H1 (cell line): ENCODE results near the gene TXNDC11. TPM values are rescaled to one million over a fixed set of nuclear protein-coding genes. Genes with fewer than 3 reads are reported as not detected.

Source experiments
- CTCF ChIA-PET: fragments of 300-600 bp; sonication (Branson Sonifier 250); formaldehyde crosslinking; loops from one replicate; lab custom pipeline; 2021; ENCODE audit not compliant: partially characterized antibody; lab: Charles Lee
- POLR2A ChIA-PET: fragments of 300-600 bp; sonication (Branson Sonifier 250); formaldehyde crosslinking; loops from one replicate; lab custom pipeline; 2021; ENCODE audit warnings: inconsistent platforms; ENCODE audit not compliant: partially characterized antibody; lab: Charles Lee
- DNase-seq, 2 experiments: peaks; one replicate each; pipeline versions ENCODE4 v3.0.0 to v3.0.0-alpha.2; 2010 to 2022; ENCODE audit warnings: low spot score in 2 of 2, low read depth in 1 of 2, mixed read lengths in 1 of 2
- FAIRE-seq: peaks from 2 replicates; lab custom pipeline; 2011; peaks lifted over from hg19 to GRCh38; lab: Jason Lieb, UNC
- H2AFZ ChIP-seq: 2 replicates; pipeline ENCODE4 v1.8.1; 2012; ENCODE audit warnings: low read length, inconsistent platforms
- H2AK5ac ChIP-seq: 2 replicates; pipeline ENCODE4 v1.6.1; 2013; ENCODE audit warnings: low read depth, low read length
- H2BK120ac ChIP-seq: replicated peaks from 2 replicates; pipeline ENCODE3; 2013; ENCODE audit warnings: low read depth, low read length, inconsistent platforms
- H2BK12ac ChIP-seq: 2 replicates; pipeline ENCODE4 v1.6.1; 2013; ENCODE audit warnings: low read depth, low read length
- H2BK15ac ChIP-seq: 2 replicates; pipeline ENCODE4 v1.6.1; 2013; ENCODE audit warnings: low read length
- H2BK20ac ChIP-seq: 2 replicates; pipeline ENCODE4 v1.6.1; 2013; ENCODE audit warnings: low read length
- H2BK5ac ChIP-seq: 2 replicates; pipeline ENCODE4 v1.6.1; 2013; ENCODE audit warnings: low read depth, low read length
- H3K14ac ChIP-seq: 2 replicates; pipeline ENCODE4 v1.6.1; 2013; ENCODE audit warnings: inconsistent platforms; ENCODE audit not compliant: insufficient read length
- H3K18ac ChIP-seq: 2 replicates; pipeline ENCODE4 v1.6.1; 2013; ENCODE audit warnings: low read length; ENCODE audit errors: extremely low read depth
- H3K23ac ChIP-seq: 2 replicates; pipeline ENCODE4 v1.6.1; 2013; ENCODE audit warnings: inconsistent platforms; ENCODE audit not compliant: insufficient read length
- H3K23me2 ChIP-seq: 2 replicates; pipeline ENCODE4 v1.6.1; 2013; ENCODE audit warnings: low read depth, low read length
- H3K27ac ChIP-seq: 2 replicates; pipeline ENCODE4 v1.6.1; 2011; ENCODE audit warnings: low read depth, low read length, inconsistent platforms
- H3K27me3 ChIP-seq, 4 experiments: replicated peaks in 1 of 4; 1 replicate in 1 of 4; 2 replicates in 3 of 4; pipeline versions ENCODE4 v1.6.1 to v1.8.1; 2011 to 2013; ENCODE audit warnings: low read length in 3 of 4, mild to moderate bottlenecking in 3 of 4, inconsistent platforms in 2 of 4, mixed read lengths in 2 of 4, moderate library complexity in 1 of 4; ENCODE audit not compliant: control insufficient read depth in 3 of 4, insufficient read depth in 3 of 4; ENCODE audit errors: extremely low read depth in 1 of 4
- H3K36me3 ChIP-seq, 4 experiments: 2 replicates each; pipeline versions ENCODE4 v1.6.1 to v1.8.1; 2011 to 2013; ENCODE audit warnings: mild to moderate bottlenecking in 4 of 4, low read length in 3 of 4, moderate library complexity in 2 of 4, control low read depth in 1 of 4, inconsistent platforms in 1 of 4; ENCODE audit not compliant: insufficient read depth in 4 of 4, control insufficient read depth in 2 of 4
- H3K4ac ChIP-seq: replicated peaks from 2 replicates; pipeline ENCODE3; 2013; ENCODE audit warnings: low read length, low read depth, mixed read lengths, inconsistent platforms; ENCODE audit not compliant: insufficient read length
- H3K4me1 ChIP-seq, 4 experiments: replicated peaks in 1 of 4; 1 replicate in 1 of 4; 2 replicates in 3 of 4; pipeline versions ENCODE4 v1.6.1 to v1.8.1; 2011 to 2013; ENCODE audit warnings: low read length in 3 of 4, inconsistent platforms in 2 of 4, mixed read lengths in 1 of 4; ENCODE audit not compliant: insufficient read depth in 4 of 4, control insufficient read depth in 3 of 4
- H3K4me2 ChIP-seq, 2 experiments: 2 replicates each; pipeline versions ENCODE4 v1.6.1 to v1.8.1; 2011 to 2013; ENCODE audit warnings: low read depth in 2 of 2, low read length in 2 of 2, control low read depth in 1 of 2, inconsistent platforms in 1 of 2, mild to moderate bottlenecking in 1 of 2; ENCODE audit not compliant: insufficient read depth in 1 of 2
- H3K4me3 ChIP-seq, 4 experiments: fragments of 200-600, 300-600 bp in 1 of 4; sonication (generic), shearing (Covaris generic), sonication (Bioruptor Twin) in 1 of 4; 2 replicates each; pipeline versions ENCODE4 v1.5.1 to v1.8.1; 2011 to 2016; ENCODE audit warnings: low read length in 4 of 4, low read depth in 3 of 4, control low read depth in 2 of 4, inconsistent platforms in 2 of 4, mild to moderate bottlenecking in 2 of 4, mixed read lengths in 1 of 4, moderate library complexity in 1 of 4; ENCODE audit not compliant: insufficient read depth in 2 of 4; ENCODE audit errors: extremely low read depth in 1 of 4
- H3K56ac ChIP-seq: replicated peaks from 2 replicates; pipeline ENCODE3; 2013; ENCODE audit warnings: low read depth, mild to moderate bottlenecking, mixed read lengths, low read length, inconsistent platforms; ENCODE audit not compliant: insufficient read length
- H3K79me1 ChIP-seq: 2 replicates; pipeline ENCODE4 v1.6.1; 2013; ENCODE audit warnings: low read depth, low read length, control low read depth
- H3K79me2 ChIP-seq, 2 experiments: 2 replicates each; pipeline versions ENCODE4 v1.6.1 to v1.8.1; 2012 to 2013; ENCODE audit warnings: low read length in 2 of 2, mild to moderate bottlenecking in 2 of 2, inconsistent platforms in 1 of 2; ENCODE audit not compliant: insufficient read depth in 2 of 2, control insufficient read depth in 1 of 2
- H3K9ac ChIP-seq, 4 experiments: replicated peaks in 1 of 4; 1 replicate in 1 of 4; 2 replicates in 3 of 4; pipeline versions ENCODE4 v1.6.1 to v1.8.1; 2011 to 2013; ENCODE audit warnings: low read depth in 3 of 4, low read length in 3 of 4, control low read depth in 2 of 4, mild to moderate bottlenecking in 2 of 4, moderate library complexity in 2 of 4, inconsistent platforms in 1 of 4; ENCODE audit errors: extremely low read depth in 1 of 4
- H3K9me3 ChIP-seq, 2 experiments: 2 replicates each; pipeline versions ENCODE4 v1.6.1 to v1.8.1; 2012 to 2013; ENCODE audit warnings: mild to moderate bottlenecking in 2 of 2, moderate library complexity in 2 of 2, control low read depth in 1 of 2, inconsistent platforms in 1 of 2, low read depth in 1 of 2, low read length in 1 of 2, mixed read lengths in 1 of 2; ENCODE audit not compliant: insufficient read depth in 2 of 2
- H4K20me1 ChIP-seq, 2 experiments: replicated peaks in 1 of 2; 2 replicates each; pipeline versions ENCODE3 to v1.8.1; 2011 to 2013; ENCODE audit warnings: inconsistent platforms in 2 of 2, low read length in 2 of 2, mild to moderate bottlenecking in 1 of 2; ENCODE audit not compliant: insufficient read depth in 2 of 2, control insufficient read depth in 1 of 2
- H4K5ac ChIP-seq: 2 replicates; pipeline ENCODE4 v1.6.1; 2013; ENCODE audit warnings: low read length, low read depth, mixed read lengths, inconsistent platforms; ENCODE audit not compliant: insufficient read length
- H4K8ac ChIP-seq: 2 replicates; pipeline ENCODE4 v1.8.0; 2013; ENCODE audit warnings: mild to moderate bottlenecking, moderate library complexity, low read length, inconsistent platforms; ENCODE audit not compliant: insufficient read depth; ENCODE audit errors: extremely low read depth
- H4K91ac ChIP-seq: replicated peaks from 2 replicates; pipeline ENCODE3; 2013; ENCODE audit warnings: low read length, mixed read lengths, inconsistent platforms; ENCODE audit not compliant: insufficient read length
- CBX5 ChIP-seq: fragments of 300-800, 300-1000 bp; sonication (generic); IDR thresholded peaks from 2 replicates; pipeline ENCODE4 v1.7.1; 2016; ENCODE audit warnings: antibody characterized with exemption, low read length, low read depth
- EGR1 ChIP-seq: IDR thresholded peaks from 2 replicates; pipeline ENCODE4 v1.6.1; 2011; ENCODE audit warnings: low read depth, low read length, borderline replicate concordance
- EP300 ChIP-seq, 2 experiments: IDR thresholded peaks; 1 replicate in 1 of 2; 2 replicates in 1 of 2; pipeline ENCODE4 v1.6.1; 2011 to 2012; ENCODE audit warnings: low read depth in 2 of 2, low read length in 2 of 2, mild to moderate bottlenecking in 2 of 2, borderline replicate concordance in 1 of 2, inconsistent platforms in 1 of 2, moderate library complexity in 1 of 2
- HDAC6 ChIP-seq: IDR thresholded peaks from one replicate; pipeline ENCODE4 v1.7.1; 2012; ENCODE audit warnings: low read depth, mild to moderate bottlenecking, inconsistent platforms, low read length, moderate library complexity
- NANOG ChIP-seq: IDR thresholded peaks from 2 replicates; pipeline ENCODE4 v1.6.1; 2011; ENCODE audit warnings: low read length, low read depth, mild to moderate bottlenecking, inconsistent platforms; ENCODE audit not compliant: insufficient read depth, poor library complexity, severe bottlenecking
- RAD21 ChIP-seq, 2 experiments: IDR thresholded peaks in 1 of 2; conservative IDR thresholded peaks in 1 of 2; 2 replicates each; pipeline ENCODE4 v1.6.1; 2011; ENCODE audit warnings: low read depth in 2 of 2, low read length in 2 of 2, improper control_type of control experiment in 1 of 2, inconsistent platforms in 1 of 2, mild to moderate bottlenecking in 1 of 2, moderate library complexity in 1 of 2
- RXRA ChIP-seq: IDR thresholded peaks from 2 replicates; pipeline ENCODE4 v1.6.1; 2011; ENCODE audit warnings: low read depth, mild to moderate bottlenecking, low read length, moderate library complexity; ENCODE audit not compliant: insufficient read depth
- SIRT6 ChIP-seq: IDR thresholded peaks from one replicate; pipeline ENCODE4 v1.7.1; 2012; ENCODE audit warnings: low read length, inconsistent platforms
- SIX5 ChIP-seq: IDR thresholded peaks from 2 replicates; pipeline ENCODE4 v1.6.1; 2011; ENCODE audit warnings: mild to moderate bottlenecking, low read depth, low read length
- TBP ChIP-seq: IDR thresholded peaks from 2 replicates; pipeline ENCODE4 v1.6.1; 2011; ENCODE audit warnings: low read depth, low read length, improper control_type of control experiment
- WGBS, 2 experiments: shearing (Covaris generic) in 1 of 2; methylation state at CpG; one replicate each; pipeline versions ENCODE4 v1.1.6 to v1.1.7; 2013 to 2015; ENCODE audit warnings: low lambda C conversion rate in 2 of 2, mixed read lengths in 2 of 2, inconsistent platforms in 1 of 2, low coverage in 1 of 2, missing lambda C conversion rate in 1 of 2; ENCODE audit not compliant: insufficient replicate concordance in 2 of 2, insufficient coverage in 1 of 2, insufficient read length in 1 of 2; ENCODE audit errors: extremely low coverage in 1 of 2, missing lambda C conversion rate in 1 of 2; 5-methylcytosine and 5-hydroxymethylcytosine counted together
- polyA plus RNA-seq, 7 experiments: library from polyadenylated mRNA; depleted of rRNA in 3 of 7; stranded (reverse) in 5 of 7; unstranded in 2 of 7; fragments of >200 nt in 5 of 7; fragments of 200-250 nt in 2 of 7; gene quantifications; 1 replicate in 5 of 7; 2 replicates in 1 of 7; 4 replicates in 1 of 7; pipeline versions ENCODE4 v1.2.1 to v1.2.3, GENCODE V29; 2011 to 2013; ENCODE audit warnings: missing spikeins in 2 of 7, mixed read lengths in 2 of 7
- total RNA-seq: library from RNA; stranded (reverse); fragmentation: NEBNext Ultra II Directional; extraction: Animal tissue kit (Norgen Biotek cat#: 25700); gene quantifications from 2 replicates; pipeline ENCODE4 v1.2.1, GENCODE V29; 2021
- TF ChIP-seq, protein P1 (sequence below): IDR thresholded peaks from 2 replicates; pipeline ENCODE4 v1.6.1; 2012; ENCODE audit warnings: inconsistent platforms

TXNDC11 gene
- total and polyA plus RNA-seq, 2 of the 8 experiments (the other 6 are each of a cell fraction or from before 2014, with no cell fraction given) = 13.5 to 13.8 TPM

DNA sequence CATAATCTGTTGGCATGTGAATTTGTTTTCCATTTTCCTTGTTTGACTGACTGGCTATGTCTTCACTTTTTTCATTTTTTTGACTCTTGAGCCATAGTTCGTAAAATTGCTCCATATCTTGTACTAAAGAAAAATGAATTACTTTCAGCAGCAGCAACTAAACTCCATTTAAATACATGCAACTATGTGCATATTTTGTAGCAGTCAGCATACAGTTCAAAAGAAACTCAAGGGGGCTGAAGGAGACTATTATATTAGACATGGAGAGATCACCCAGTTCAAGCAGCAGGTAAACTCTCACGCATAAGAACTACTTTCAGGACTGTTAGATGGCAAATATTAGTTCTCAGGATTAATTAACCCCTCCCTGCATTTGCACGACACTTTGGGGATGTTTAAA lies 13.6 kb upstream of the TXNDC11 start:
- CTCF ChIA-PET = interaction anchor here (0.8 to 1.0 kb wide), 2 partner anchors 10 to 348 kb away, joined by 3 read pairs; no protein-coding TSS in a partner anchor
- FAIRE-seq = no peak
- TF ChIP-seq, protein P1, sequence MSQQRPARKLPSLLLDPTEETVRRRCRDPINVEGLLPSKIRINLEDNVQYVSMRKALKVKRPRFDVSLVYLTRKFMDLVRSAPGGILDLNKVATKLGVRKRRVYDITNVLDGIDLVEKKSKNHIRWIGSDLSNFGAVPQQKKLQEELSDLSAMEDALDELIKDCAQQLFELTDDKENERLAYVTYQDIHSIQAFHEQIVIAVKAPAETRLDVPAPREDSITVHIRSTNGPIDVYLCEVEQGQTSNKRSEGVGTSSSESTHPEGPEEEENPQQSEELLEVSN = no peak
- TF ChIP-seq HDAC6 (no peak), RAD21 (IDR thresholded peaks at IDR 0.05 in 1 of 2, conservative IDR thresholded peaks at IDR 0.05 in 1 of 2; ENCODE audit: low read depth in 2 of 2, low read length in 2 of 2) (no peak), RXRA (no peak), CBX5 (no peak), NANOG (no peak), TBP (no peak), SIRT6 (no peak), EP300 (IDR thresholded peaks at IDR 0.05; ENCODE audit: borderline replicate concordance in 1 of 2, low read depth in 2 of 2, low read length in 2 of 2) (no peak), EGR1 (no peak), SIX5 (no peak)

More for the DNA sequence above, 13.6 kb upstream of the TXNDC11 start:
- H2BK15ac ChIP-seq = no peak overlapping the region
- no peak overlapping the region for H2BK12ac ChIP-seq
- no peak overlapping the region for H3K14ac ChIP-seq
- H3K4me1 ChIP-seq = no peaks in the 10 kb centered on the region
- H3K9me3 ChIP-seq = no peaks in the 10 kb centered on the region
- H2AFZ ChIP-seq = no peak overlapping the region
- H3K4me2 ChIP-seq = no peak overlapping the region
- H3K9ac ChIP-seq = no peak overlapping the region
- peaks cover 13 to 52% (median 45%) of the 10 kb centered on the region in 4 experiments for H3K36me3 ChIP-seq
- no peaks in the 10 kb centered on the region for H3K79me1 ChIP-seq
- no peaks in the 10 kb centered on the region for H3K27me3 ChIP-seq
- H3K4me3 ChIP-seq = no peak overlapping the region
- H4K8ac ChIP-seq = no peak overlapping the region
- H3K23me2 ChIP-seq = no peaks in the 10 kb centered on the region
- no peaks in the 10 kb centered on the region for H4K20me1 ChIP-seq
- 95% methylated on average over 3 of the region's 3 CpGs; no CpG with 5 or more reads in 1 of the 2 experiments for WGBS, 2 experiments
- no peak overlapping the region for H4K5ac ChIP-seq
- DNase-seq = no peak
- H3K4ac ChIP-seq = no peak overlapping the region
- H3K18ac ChIP-seq = no peak overlapping the region
- no peaks in the 10 kb centered on the region for H3K79me2 ChIP-seq
- H2BK20ac ChIP-seq = no peak overlapping the region
- H4K91ac ChIP-seq = no peak overlapping the region
- H3K27ac ChIP-seq = no peak overlapping the region
- POLR2A ChIA-PET = interaction anchor here (1.0 kb wide), 1 partner anchor 41 kb away, joined by 3 read pairs; the partner anchor contains the start of gene ZC3H7A
- H3K23ac ChIP-seq = no peak overlapping the region
- no peak overlapping the region for H2AK5ac ChIP-seq
- no peak overlapping the region for H2BK120ac ChIP-seq
- H3K56ac ChIP-seq = no peak overlapping the region
- no peak overlapping the region for H2BK5ac ChIP-seq
